Cardiac muscle cell (in vitro differentiated cells and primary cell): ENCODE results near the gene PLCB2. TPM values are rescaled to one million over a fixed set of nuclear protein-coding genes. Genes with fewer than 3 reads are reported as not detected.

Experiments
- DNase-seq, 2 donors: peaks; one replicate each; pipeline versions ENCODE4 v3.0.0 to v3.0.0-alpha.2; 2010 to 2017; ENCODE audit warnings: low read depth in 1 of 2, low spot score in 1 of 2
- H3K27ac ChIP-seq: fragments of 200-600 bp; sonication (generic); 2 replicates; pipeline ENCODE4 v1.5.1; 2016
- H3K27me3 ChIP-seq: fragments of 200-600 bp; sonication (generic); 2 replicates; pipeline ENCODE4 v1.6.0; 2016; ENCODE audit warnings: control low read depth
- H3K36me3 ChIP-seq: fragments of 200-600 bp; sonication (generic); 2 replicates; pipeline ENCODE4 v1.5.1; 2016; ENCODE audit warnings: control low read depth
- H3K4me1 ChIP-seq: fragments of 200-600 bp; sonication (generic); 2 replicates; pipeline ENCODE4 v1.8.1; 2017; ENCODE audit warnings: low read depth, mild to moderate bottlenecking, mixed run types
- H3K4me3 ChIP-seq: fragments of 200-600 bp; sonication (generic); 2 replicates; pipeline ENCODE4 v1.5.1; 2016; ENCODE audit warnings: mild to moderate bottlenecking
- H3K9me3 ChIP-seq: fragments of 200-600 bp; sonication (generic); 2 replicates; pipeline ENCODE4 v1.5.1; 2017; ENCODE audit warnings: low read depth, mild to moderate bottlenecking, control low read depth
- polyA plus RNA-seq: library from polyadenylated mRNA; unstranded; fragments of >200 nt; fragmentation: Nextera tagmentation; extraction: Ambion mirVana; gene quantifications from 2 replicates; pipeline ENCODE4 v1.2.1, GENCODE V29; 2016
- total RNA-seq: library from RNA; depleted of rRNA; stranded (reverse); fragments of >200 nt; gene quantifications from 2 replicates; pipeline ENCODE4 v1.2.3, GENCODE V29; 2016
- TF ChIP-seq, protein P1 (sequence below): IDR thresholded peaks from 2 replicates; pipeline ENCODE4 v1.5.1; 2012; ENCODE audit warnings: low read depth, mild to moderate bottlenecking, low read length

Gene PLCB2
- total and polyA plus RNA-seq, 2 experiments from 2014 or later, result 28.3 to 41.2 TPM

DNA sequence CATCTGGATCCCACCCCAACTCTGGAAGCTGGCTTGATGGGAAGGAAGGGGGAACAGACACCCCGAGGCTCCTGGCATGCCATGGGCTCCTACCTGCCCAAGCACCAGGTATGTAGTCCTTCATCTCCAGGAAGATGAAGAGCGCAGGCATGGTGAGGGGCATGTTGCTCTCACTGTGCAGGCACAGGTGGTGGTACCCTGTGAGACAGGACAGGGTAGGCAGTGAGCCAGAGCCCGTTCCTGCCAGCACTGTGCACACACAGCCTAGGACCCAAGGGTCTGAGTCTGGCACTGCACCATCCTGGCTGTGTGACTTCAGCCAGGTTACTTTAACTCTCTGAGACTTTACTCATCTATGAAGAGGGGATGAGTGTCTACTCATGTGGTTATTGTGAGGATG lies 15.5 kb downstream of the PLCB2 start:
- Histone ChIP-seq H3K4me1 (peaks cover 46% of the 10 kb centered on the region), H3K27ac (no peak overlapping the region), H3K4me3 (no peak overlapping the region), H3K9me3 (no peaks in the 10 kb centered on the region), H3K27me3 (peaks cover 15% of the 10 kb centered on the region), H3K36me3 (no peaks in the 10 kb centered on the region)
- no peak for DNase-seq
- TF ChIP-seq, protein P1, sequence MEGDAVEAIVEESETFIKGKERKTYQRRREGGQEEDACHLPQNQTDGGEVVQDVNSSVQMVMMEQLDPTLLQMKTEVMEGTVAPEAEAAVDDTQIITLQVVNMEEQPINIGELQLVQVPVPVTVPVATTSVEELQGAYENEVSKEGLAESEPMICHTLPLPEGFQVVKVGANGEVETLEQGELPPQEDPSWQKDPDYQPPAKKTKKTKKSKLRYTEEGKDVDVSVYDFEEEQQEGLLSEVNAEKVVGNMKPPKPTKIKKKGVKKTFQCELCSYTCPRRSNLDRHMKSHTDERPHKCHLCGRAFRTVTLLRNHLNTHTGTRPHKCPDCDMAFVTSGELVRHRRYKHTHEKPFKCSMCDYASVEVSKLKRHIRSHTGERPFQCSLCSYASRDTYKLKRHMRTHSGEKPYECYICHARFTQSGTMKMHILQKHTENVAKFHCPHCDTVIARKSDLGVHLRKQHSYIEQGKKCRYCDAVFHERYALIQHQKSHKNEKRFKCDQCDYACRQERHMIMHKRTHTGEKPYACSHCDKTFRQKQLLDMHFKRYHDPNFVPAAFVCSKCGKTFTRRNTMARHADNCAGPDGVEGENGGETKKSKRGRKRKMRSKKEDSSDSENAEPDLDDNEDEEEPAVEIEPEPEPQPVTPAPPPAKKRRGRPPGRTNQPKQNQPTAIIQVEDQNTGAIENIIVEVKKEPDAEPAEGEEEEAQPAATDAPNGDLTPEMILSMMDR, result no peak

DNA sequence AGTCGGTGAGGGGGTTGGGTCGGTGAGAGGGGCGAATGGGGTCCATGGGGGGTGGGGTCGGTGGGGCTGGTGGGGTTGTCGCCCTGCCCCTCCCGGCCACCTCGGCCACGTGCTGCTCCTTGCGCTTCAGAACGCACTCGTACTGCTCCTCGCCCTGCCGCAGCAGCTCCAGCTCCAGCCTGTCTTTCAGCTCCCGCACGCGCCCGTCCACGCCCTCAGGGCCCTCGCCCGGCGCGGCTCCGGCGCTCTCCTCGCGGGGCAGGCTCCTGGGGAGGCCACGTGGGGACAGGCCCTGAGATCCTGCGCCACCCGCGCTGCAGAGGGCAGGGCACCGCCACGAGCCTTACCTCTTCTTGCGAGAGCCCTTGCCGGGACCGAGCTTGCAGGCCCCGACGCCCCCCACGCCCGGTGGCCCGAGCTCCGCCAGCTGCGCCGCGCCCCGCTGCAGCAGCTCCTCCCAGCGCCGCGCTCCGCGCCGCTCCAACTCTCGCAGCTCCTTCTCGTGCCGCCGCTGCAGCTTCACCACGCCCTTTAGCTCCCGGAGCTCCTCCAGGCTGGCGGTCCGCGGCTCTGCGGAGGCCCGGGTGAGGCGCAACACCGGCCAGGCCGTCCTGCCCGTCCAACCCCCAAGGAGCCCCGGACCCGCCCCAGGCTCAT lies 16.7 kb downstream of the PLCB2 start:
- TF ChIP-seq, protein P1, result no peak
- DNase-seq, result peak; percentile 68 to 82
- Histone ChIP-seq H3K27me3 (peaks cover 15% of the 10 kb centered on the region), H3K4me1 (peaks cover 42% of the 10 kb centered on the region), H3K36me3 (no peaks in the 10 kb centered on the region), H3K4me3 (no peak overlapping the region), H3K9me3 (no peaks in the 10 kb centered on the region), H3K27ac (no peak overlapping the region)

DNA sequence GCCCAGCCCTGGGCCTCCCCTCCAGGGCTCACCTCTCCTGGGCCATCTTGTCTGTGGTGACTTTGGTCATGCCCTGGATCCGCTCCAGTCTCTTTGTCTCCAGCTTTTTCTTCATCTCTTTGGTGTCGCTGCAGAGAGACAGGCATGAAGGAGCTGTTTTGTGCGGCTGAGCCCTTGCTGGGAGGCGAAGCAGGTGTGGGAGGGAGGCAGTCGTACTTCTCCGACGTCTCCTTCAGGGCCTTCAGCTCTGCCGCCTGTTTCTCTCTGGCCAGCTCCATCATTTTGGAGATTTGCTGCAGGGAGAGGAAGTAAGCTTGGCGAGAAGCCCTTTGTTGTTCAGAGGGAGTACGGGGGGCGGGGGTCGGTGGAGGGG lies 17.2 kb downstream of the PLCB2 start:
- no peak for DNase-seq

DNA sequence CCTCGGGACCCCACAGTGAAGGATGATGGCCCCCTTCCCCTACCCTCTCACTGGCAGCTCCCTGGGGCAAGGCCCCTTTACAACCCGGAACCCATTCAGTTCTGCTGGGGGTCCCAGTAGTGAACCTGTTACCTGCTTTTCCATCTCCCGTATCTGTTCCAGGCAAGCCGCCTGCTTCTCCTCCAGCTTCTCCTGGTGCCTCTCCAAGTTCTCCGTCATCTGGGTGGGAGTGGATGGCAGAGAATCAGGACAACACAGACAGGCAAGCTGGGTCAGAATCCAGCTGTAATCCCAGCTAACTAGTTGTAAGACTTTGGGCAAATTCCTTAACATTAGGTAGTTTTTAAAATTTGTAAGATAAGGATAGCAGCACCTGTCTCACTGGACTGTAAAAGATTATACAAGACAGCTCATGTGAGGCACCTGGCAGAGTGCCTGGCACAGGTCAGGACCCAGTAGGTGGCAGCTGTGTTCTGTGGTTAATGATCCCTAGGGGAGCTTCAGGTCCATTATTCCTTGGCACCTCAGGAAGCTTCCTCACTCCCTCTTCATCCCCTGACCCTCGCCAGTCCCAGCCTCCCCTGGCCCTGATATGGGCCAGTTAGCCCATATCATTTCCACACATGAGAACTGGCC lies 18.5 kb downstream of the PLCB2 start:
- DNase-seq, result no peak
- Histone ChIP-seq H3K36me3 (no peaks in the 10 kb centered on the region), H3K4me1 (peaks cover 45% of the 10 kb centered on the region), H3K27me3 (peaks cover 15% of the 10 kb centered on the region), H3K4me3 (no peak overlapping the region), H3K9me3 (no peaks in the 10 kb centered on the region), H3K27ac (no peak overlapping the region)
- TF ChIP-seq, protein P1, result no peak

More for the DNA sequence above, 17.2 kb downstream of the PLCB2 start:
- H3K27ac ChIP-seq, result no peak overlapping the region
- no peak overlapping the region for H3K4me3 ChIP-seq
- H3K27me3 ChIP-seq, result peaks cover 15% of the 10 kb centered on the region
- TF ChIP-seq, protein P1, result no peak
- no peaks in the 10 kb centered on the region for H3K9me3 ChIP-seq
- H3K36me3 ChIP-seq, result no peaks in the 10 kb centered on the region
- H3K4me1 ChIP-seq, result peaks cover 43% of the 10 kb centered on the region

DNA sequence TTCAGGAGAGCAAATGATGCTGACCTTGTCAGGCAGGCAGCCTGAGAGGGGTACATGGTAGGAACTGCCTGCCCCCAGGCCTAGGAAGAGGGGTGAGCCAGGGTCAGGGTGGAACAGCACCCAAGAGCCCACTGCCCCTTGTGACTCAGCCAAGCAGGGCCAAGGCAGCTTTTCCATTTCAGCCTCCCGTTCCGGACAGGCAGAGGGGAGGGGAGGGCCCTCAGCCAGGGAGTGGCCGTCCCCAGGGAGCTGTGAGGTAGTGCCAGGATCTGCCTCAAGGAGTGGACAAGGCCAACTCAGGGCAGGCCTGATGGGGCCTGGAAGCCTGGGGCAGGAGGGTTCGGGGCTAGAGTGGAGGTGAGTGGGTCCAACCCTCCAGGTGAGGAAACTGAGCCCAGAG lies 19.8 kb downstream of the PLCB2 start:
- Histone ChIP-seq H3K27ac (no peak overlapping the region), H3K9me3 (no peaks in the 10 kb centered on the region), H3K4me3 (no peak overlapping the region), H3K36me3 (no peaks in the 10 kb centered on the region), H3K27me3 (peaks cover 25% of the 10 kb centered on the region), H3K4me1 (peaks cover 33% of the 10 kb centered on the region)
- DNase-seq, result no peak
- TF ChIP-seq, protein P1, result no peak
